ENCODE measurements around the gene FUT9. TPM values are rescaled to one million over a fixed set of nuclear protein-coding genes. Genes with fewer than 3 reads are reported as not detected.

Gene FUT9
- total RNA-seq, 2 experiments from 2014 or later: not detected

- Histone ChIP-seq H3K27me3 (ENCODE audit: control insufficient read depth in 1 of 2, insufficient read depth in 2 of 2, low read length in 2 of 2) (no peaks in the 10 kb centered on the region), H3K4me3 (ENCODE audit: low read length) (no peak overlapping the region), H3K36me3 (ENCODE audit: insufficient read depth, low read length) (no peaks in the 10 kb centered on the region), H3K27ac (ENCODE audit: low read depth in 1 of 2, low read length in 2 of 2) (no peak overlapping the region), H3K4me1 (ENCODE audit: insufficient read depth, low read length) (no peaks in the 10 kb centered on the region), H3K9me3 (ENCODE audit: control insufficient read depth in 1 of 2, insufficient read depth in 1 of 2, low read length in 2 of 2) (no peaks in the 10 kb centered on the region)
- no peak overlapping the region for H3K4me3 Mint-ChIP-seq
- POLR2A ChIA-PET: no interaction called here
- CTCF ChIA-PET: no interaction called here
- H3K4me1 Mint-ChIP-seq (ENCODE audit: low read depth): no peaks in the 10 kb centered on the region
- no peak for TF ChIP-seq CTCF (IDR thresholded peaks at IDR 0.05)
- H3K27me3 Mint-ChIP-seq: no peaks in the 10 kb centered on the region
- no peak overlapping the region for H3K27ac Mint-ChIP-seq
- intact Hi-C loops (cut with DNase I, micrococcal nuclease): no loop called here
- DNase-seq (peak in 1 of 14 experiments; percentile 32), ATAC-seq (ENCODE audit: poor library complexity) (no peak)
- no peaks in the 10 kb centered on the region for H3K9me3 Mint-ChIP-seq
- no peaks in the 10 kb centered on the region for H3K36me3 Mint-ChIP-seq (ENCODE audit: low read depth)
Measured at GRCh38 chr6:96157018-96157565, 141.3 kb downstream of the FUT9 start.

GRCh38 chr6:96162711-96163120, 146.9 kb downstream of the FUT9 start:
- H3K9me3 Mint-ChIP-seq: no peaks in the 10 kb centered on the region
- POLR2A ChIA-PET: no interaction called here

DNA sequence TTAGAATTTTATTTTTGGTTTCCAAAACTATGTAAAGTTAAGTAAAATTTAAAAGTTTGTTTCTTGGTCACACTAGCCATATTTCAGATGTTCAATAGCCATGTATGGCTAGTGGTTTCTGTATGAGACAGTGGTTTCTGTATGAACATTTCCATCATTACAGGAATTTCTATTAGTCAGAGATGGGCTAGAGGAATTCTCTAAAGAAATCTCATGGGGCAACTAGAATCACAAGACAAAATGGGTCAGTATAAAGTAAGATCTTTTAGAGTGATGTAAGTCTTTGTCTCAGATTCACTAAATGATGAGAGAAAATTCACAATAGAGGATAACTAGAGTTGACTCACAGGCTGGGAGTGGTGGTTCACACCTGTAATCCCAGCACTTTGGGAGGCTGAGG, 149.0 kb downstream of the FUT9 start:
- ChIA-PET POLR2A (no interaction called here), CTCF (no interaction called here)
- Mint-ChIP-seq H3K27me3 (no peaks in the 10 kb centered on the region), H3K4me1 (ENCODE audit: low read depth) (no peaks in the 10 kb centered on the region), H3K4me3 (no peak overlapping the region), H3K27ac (no peak overlapping the region), H3K9me3 (no peaks in the 10 kb centered on the region), H3K36me3 (ENCODE audit: low read depth) (no peaks in the 10 kb centered on the region)
- intact Hi-C loops (cut with DNase I, micrococcal nuclease): no loop called here
- no peak for ATAC-seq (ENCODE audit: poor library complexity)
- no peaks in the 10 kb centered on the region for H3K4me1 ChIP-seq (ENCODE audit: insufficient read depth, low read length)
- H3K4me3 ChIP-seq (ENCODE audit: low read length): no peak overlapping the region
- H3K36me3 ChIP-seq (ENCODE audit: insufficient read depth, low read length): no peaks in the 10 kb centered on the region
- DNase-seq: no peak
- H3K9me3 ChIP-seq (ENCODE audit: control insufficient read depth in 1 of 2, insufficient read depth in 1 of 2, low read length in 2 of 2): no peaks in the 10 kb centered on the region
- H3K27me3 ChIP-seq (ENCODE audit: control insufficient read depth in 1 of 2, insufficient read depth in 2 of 2, low read length in 2 of 2): no peaks in the 10 kb centered on the region
- no peak for TF ChIP-seq CTCF (IDR thresholded peaks at IDR 0.05)
- H3K27ac ChIP-seq (ENCODE audit: low read depth in 1 of 2, low read length in 2 of 2): no peak overlapping the region

More at GRCh38 chr6:96162711-96163120, 146.9 kb downstream of the FUT9 start:
- intact Hi-C loops (cut with DNase I, micrococcal nuclease): no loop called here
- Histone ChIP-seq H3K36me3 (ENCODE audit: insufficient read depth, low read length) (no peaks in the 10 kb centered on the region), H3K9me3 (ENCODE audit: control insufficient read depth in 1 of 2, insufficient read depth in 1 of 2, low read length in 2 of 2) (no peaks in the 10 kb centered on the region), H3K4me1 (ENCODE audit: insufficient read depth, low read length) (no peaks in the 10 kb centered on the region), H3K27ac (ENCODE audit: low read depth in 1 of 2, low read length in 2 of 2) (no peak overlapping the region), H3K4me3 (ENCODE audit: low read length) (no peak overlapping the region), H3K27me3 (ENCODE audit: control insufficient read depth in 1 of 2, insufficient read depth in 2 of 2, low read length in 2 of 2) (no peaks in the 10 kb centered on the region)
- no peaks in the 10 kb centered on the region for H3K36me3 Mint-ChIP-seq (ENCODE audit: low read depth)
- DNase-seq (no peak), ATAC-seq (ENCODE audit: poor library complexity) (no peak)
- no peak for TF ChIP-seq CTCF (IDR thresholded peaks at IDR 0.05)
- H3K27ac Mint-ChIP-seq: no peak overlapping the region
- H3K4me3 Mint-ChIP-seq: no peak overlapping the region
- no peaks in the 10 kb centered on the region for H3K4me1 Mint-ChIP-seq (ENCODE audit: low read depth)
- H3K27me3 Mint-ChIP-seq: no peaks in the 10 kb centered on the region
- CTCF ChIA-PET: no interaction called here
